Adrenal gland (tissue), 12 donors: ENCODE results near the gene RIPOR2. TPM values are rescaled to one million over a fixed set of nuclear protein-coding genes. Genes with fewer than 3 reads are reported as not detected.

Experiments
- DNase-seq, 7 donors: peaks; one replicate each; pipeline ENCODE4 v3.0.0-alpha.2; 2019 to 2020
- H3K27ac ChIP-seq, 5 donors: fragments of 200-600 bp; sonication (generic) in 4 of 5; 1 replicate in 3 of 5; 2 replicates in 2 of 5; pipeline versions ENCODE4 v1.5.1 to v1.8.0; 2016 to 2020; ENCODE audit warnings: mild to moderate bottlenecking in 1 of 5
- H3K27me3 ChIP-seq: fragments of 200-600 bp; 2 replicates; pipeline ENCODE4 v1.8.0; 2021
- H3K36me3 ChIP-seq, 2 donors: fragments of 200-600 bp; replicated peaks in 1 of 2; 1 replicate in 1 of 2; 2 replicates in 1 of 2; pipeline versions ENCODE4 v1.5.1 to v1.8.0; 2018 to 2022
- H3K4me1 ChIP-seq, 2 donors: fragments of 200-600 bp; replicated peaks in 1 of 2; 1 replicate in 1 of 2; 2 replicates in 1 of 2; pipeline versions ENCODE4 v1.5.1 to v1.8.0; 2018 to 2021
- H3K4me3 ChIP-seq, 4 donors: fragments of 200-600 bp; sonication (generic) in 3 of 4; one replicate each; pipeline ENCODE4 v1.5.1; 2016 to 2018
- H3K9me3 ChIP-seq, 3 donors: fragments of 200-600 bp; sonication (generic) in 1 of 3; replicated peaks in 1 of 3; 1 replicate in 2 of 3; 2 replicates in 1 of 3; pipeline versions ENCODE4 v1.5.1 to v1.8.0; 2016 to 2021
- POLR2A ChIP-seq, 2 donors: fragments of 450-650 bp; IDR thresholded peaks; one replicate each; pipeline ENCODE4 v1.6.1; 2017; ENCODE audit warnings: antibody characterized with exemption in 2 of 2, mild to moderate bottlenecking in 2 of 2, moderate library complexity in 1 of 2
- WGBS, 4 donors: extraction: QIAGEN DNeasy Blood & Tissue Kit in 2 of 4; methylation state at CpG; one replicate each; pipeline versions ENCODE4 v1.1.5 to v1.1.7; 2013 to 2017; 5-methylcytosine and 5-hydroxymethylcytosine counted together
- intact Hi-C, 2 donors: fragments of 100-400 bp; cut with DNase I; formaldehyde crosslinking; loops; one replicate each; pipeline versions ENCODE4 v1.14.1 to v1.15.0; 2022 to 2023
- polyA plus RNA-seq, 3 donors: library from polyadenylated mRNA; stranded (reverse); fragments of 200-250 nt in 2 of 3; fragments of 350-450 nt in 1 of 3; fragmentation: Illumina TruSeq in 1 of 3; extraction: RNeasy Lipid Tissue Mini Kit (QIAGEN cat#74804) in 1 of 3; gene quantifications; one replicate each; pipeline ENCODE4 v1.2.3, GENCODE V29; 2013 to 2014
- total RNA-seq, 9 donors: library from RNA; depleted of rRNA in 4 of 9; stranded (reverse); fragments of >200 nt in 4 of 9; fragments of 120-200 nt in 1 of 9; fragmentation: NEBNext Ultra II Directional in 1 of 9; extraction: Animal tissue kit (Norgen Biotek cat#: 25700) in 1 of 9; gene quantifications; one replicate each; pipeline versions ENCODE4 v1.1.0 to v1.2.4, GENCODE V29; 2013 to 2023
- TF ChIP-seq, protein P1 (sequence below), 6 experiments: fragments of 450-650 bp in 4 of 6; fragments of 200-600 bp in 2 of 6; sonication (generic) in 1 of 6; IDR thresholded peaks; 1 replicate in 5 of 6; 2 replicates in 1 of 6; pipeline versions ENCODE4 v1.5.1 to v1.8.0; 2016 to 2021; ENCODE audit warnings: antibody characterized with exemption in 6 of 6, mild to moderate bottlenecking in 2 of 6, moderate library complexity in 1 of 6
- donor health status: healthy with polysubstance abuse.
- donor health status: Bipolar disorder and iron deficiency.
- donor health status: DM: yes; HTN: yes; CAD: no.
- donor health status: DM: no; HTN: no; CAD: no.
- donor health status: DM: no; HTN: no; CAD: no.
- donor health status: DM: yes; HTN: yes; CAD: no.

Gene RIPOR2
- total and polyA plus RNA-seq, 12 donors: 1.7 to 16.2 (median 3.9) TPM

DNA sequence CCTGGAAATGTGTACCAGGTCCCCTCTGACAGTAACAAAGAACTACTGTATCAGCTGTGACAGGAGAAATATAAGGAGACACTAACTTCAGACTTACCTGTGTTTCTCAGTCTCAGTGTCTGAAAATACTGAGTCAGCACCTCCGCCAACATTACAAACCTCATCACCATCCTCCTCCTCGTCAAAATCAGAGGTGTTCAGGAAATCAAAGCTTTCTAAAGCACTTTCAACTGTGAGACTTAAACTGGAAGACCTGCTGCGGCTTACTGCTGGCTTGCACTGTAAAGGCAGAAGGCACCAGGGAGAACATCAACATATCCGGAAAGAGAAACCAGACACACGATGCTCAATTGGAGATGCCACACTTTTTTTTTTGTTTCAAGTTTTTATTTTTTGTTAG lies 96.8 kb downstream of the RIPOR2 start:
- TF ChIP-seq, protein P1, sequence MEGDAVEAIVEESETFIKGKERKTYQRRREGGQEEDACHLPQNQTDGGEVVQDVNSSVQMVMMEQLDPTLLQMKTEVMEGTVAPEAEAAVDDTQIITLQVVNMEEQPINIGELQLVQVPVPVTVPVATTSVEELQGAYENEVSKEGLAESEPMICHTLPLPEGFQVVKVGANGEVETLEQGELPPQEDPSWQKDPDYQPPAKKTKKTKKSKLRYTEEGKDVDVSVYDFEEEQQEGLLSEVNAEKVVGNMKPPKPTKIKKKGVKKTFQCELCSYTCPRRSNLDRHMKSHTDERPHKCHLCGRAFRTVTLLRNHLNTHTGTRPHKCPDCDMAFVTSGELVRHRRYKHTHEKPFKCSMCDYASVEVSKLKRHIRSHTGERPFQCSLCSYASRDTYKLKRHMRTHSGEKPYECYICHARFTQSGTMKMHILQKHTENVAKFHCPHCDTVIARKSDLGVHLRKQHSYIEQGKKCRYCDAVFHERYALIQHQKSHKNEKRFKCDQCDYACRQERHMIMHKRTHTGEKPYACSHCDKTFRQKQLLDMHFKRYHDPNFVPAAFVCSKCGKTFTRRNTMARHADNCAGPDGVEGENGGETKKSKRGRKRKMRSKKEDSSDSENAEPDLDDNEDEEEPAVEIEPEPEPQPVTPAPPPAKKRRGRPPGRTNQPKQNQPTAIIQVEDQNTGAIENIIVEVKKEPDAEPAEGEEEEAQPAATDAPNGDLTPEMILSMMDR (IDR thresholded peaks at IDR 0.05): no peak
- TF ChIP-seq POLR2A (IDR thresholded peaks at IDR 0.05): no peak
- 86 to 92% (median 90%) methylated on average over 5 of the region's 5 CpGs for WGBS, 4 donors
- DNase-seq: no peak
- Histone ChIP-seq H3K36me3 (no peaks in the 10 kb centered on the region), H3K4me1 (no peaks in the 10 kb centered on the region), H3K27me3 (no peaks in the 10 kb centered on the region), H3K4me3 (no peak overlapping the region), H3K9me3 (no peaks in the 10 kb centered on the region), H3K27ac (no peak overlapping the region)
- intact Hi-C loops: no loop called here

DNA sequence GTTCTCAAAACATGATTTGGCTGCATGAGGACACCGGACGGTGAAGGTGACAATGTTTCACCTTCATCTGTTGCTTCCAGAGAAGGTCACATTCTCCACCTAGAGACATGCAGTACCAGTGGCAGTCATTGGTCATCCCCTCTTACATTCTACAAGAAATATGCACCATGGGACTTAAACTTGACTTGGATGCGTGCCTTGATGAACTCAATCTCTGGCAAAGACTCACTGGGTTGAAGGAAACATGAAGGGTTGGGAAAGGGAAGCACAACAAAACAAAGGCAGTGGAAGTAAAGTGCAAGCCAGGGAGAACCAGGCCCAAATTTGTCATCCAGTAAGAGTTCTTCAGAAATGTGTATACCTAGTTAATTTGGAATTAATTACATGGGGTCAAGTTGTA lies 97.7 kb downstream of the RIPOR2 start:
- no peak overlapping the region for H3K27ac ChIP-seq
- TF ChIP-seq, protein P1 (IDR thresholded peaks at IDR 0.05): no peak
- TF ChIP-seq POLR2A (IDR thresholded peaks at IDR 0.05): no peak
- H3K9me3 ChIP-seq: no peaks in the 10 kb centered on the region
- intact Hi-C loops: no loop called here
- H3K4me1 ChIP-seq: no peaks in the 10 kb centered on the region
- H3K4me3 ChIP-seq: no peak overlapping the region
- no peak for DNase-seq
- H3K36me3 ChIP-seq: no peaks in the 10 kb centered on the region
- H3K27me3 ChIP-seq: no peaks in the 10 kb centered on the region
- 89 to 98% (median 95%) methylated on average over 3 of the region's 3 CpGs for WGBS, 4 donors

DNA sequence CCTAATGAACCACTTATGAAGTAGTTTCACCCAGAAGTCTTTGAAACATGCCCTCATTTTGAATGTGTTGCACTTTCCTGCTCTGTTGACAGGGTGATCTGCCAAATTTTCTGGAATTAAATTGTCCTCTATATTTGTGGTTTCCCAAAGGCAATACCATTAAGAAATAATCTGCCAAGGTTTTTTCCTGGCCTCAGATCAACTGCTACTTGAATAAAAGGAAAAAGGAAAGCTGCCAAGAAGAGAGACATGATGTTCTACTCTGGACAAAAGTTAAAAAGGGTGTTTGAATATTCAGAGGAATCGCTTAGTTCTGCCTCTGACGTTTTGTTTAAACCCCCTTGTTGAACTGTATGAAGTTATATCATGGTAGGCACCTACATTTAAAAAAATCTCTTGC lies 99.7 kb downstream of the RIPOR2 start:
- H3K4me1 ChIP-seq: no peaks in the 10 kb centered on the region
- no peak for TF ChIP-seq POLR2A (IDR thresholded peaks at IDR 0.05)
- TF ChIP-seq, protein P1 (IDR thresholded peaks at IDR 0.05): no peak
- H3K27me3 ChIP-seq: no peaks in the 10 kb centered on the region
- intact Hi-C loops: no loop called here
- 27 to 43% (median 33%) methylated on average over 2 of the region's 2 CpGs for whole genome bisulfite sequencing, 4 donors
- H3K4me3 ChIP-seq: no peak overlapping the region
- H3K27ac ChIP-seq: no peak overlapping the region
- no peak for DNase-seq
- H3K36me3 ChIP-seq: no peaks in the 10 kb centered on the region
- no peaks in the 10 kb centered on the region for H3K9me3 ChIP-seq

DNA sequence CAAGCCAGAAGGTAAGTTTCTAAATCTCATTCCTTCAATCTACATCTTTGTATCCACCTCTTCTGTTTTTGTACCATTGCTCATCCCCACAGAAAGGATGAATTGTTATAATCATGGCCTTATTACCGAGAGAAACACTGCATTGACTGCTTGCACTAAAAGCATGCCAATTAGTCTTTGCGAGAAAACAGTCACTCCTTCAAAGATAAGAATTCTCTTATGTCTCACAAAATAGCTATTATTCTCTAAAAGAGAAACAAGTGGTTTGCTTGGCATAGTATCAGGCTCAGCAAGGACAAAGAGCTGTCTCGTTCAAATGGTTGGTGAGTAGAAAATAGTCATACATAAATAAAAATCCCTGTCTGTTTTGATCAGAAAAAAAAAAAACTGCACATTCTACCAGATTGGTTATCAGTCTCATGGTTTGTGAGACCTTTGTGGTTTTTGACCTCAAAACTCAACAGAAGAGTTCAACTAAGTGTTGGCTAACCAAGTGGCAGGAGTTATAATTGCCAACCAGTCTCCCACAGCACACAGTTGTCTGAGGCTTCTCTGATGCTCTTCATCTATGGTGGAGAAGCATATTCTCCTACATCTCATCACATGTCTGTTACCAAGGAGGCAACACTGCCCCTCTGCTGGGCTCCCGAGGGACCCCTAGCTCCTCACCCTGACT lies 101.9 kb downstream of the RIPOR2 start:
- Histone ChIP-seq H3K4me3 (no peak overlapping the region), H3K36me3 (no peaks in the 10 kb centered on the region), H3K27ac (no peak overlapping the region), H3K9me3 (no peaks in the 10 kb centered on the region), H3K27me3 (no peaks in the 10 kb centered on the region), H3K4me1 (no peaks in the 10 kb centered on the region)
- intact Hi-C loops: no loop called here
- WGBS, 4 donors: 67 to 69% (median 67%) methylated on average over 4 of the region's 4 CpGs
- no peak for DNase-seq
- TF ChIP-seq POLR2A (IDR thresholded peaks at IDR 0.05): no peak
- TF ChIP-seq, protein P1 (IDR thresholded peaks at IDR 0.05): no peak
